ENCODE results near the gene AFG1L.
A peak's percentile ranks its signal among the peaks of the same experiment; 100 is the strongest.

DNA sequence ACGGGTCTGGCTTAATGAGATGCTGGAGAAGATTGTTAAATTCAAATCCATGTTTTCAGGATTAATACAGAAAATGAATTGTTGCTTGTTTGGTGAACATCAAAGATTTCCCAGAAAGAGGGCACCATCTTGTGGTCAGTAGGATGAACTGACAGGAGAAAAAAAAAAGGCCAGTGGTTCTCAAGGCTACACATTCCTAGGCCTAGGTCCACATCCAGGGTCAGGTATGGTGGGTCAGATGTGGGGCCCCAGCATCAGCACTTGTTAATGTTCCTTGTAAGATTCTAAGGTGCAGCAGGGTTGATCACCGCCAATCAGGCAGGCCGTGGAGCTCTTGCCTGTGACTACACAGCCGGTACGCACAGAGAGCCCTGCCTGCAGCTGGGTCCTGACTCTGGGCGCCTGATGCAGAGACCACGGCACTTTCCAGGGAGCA, 231.9 kb downstream of the AFG1L start:
- TF ChIP-seq, protein P1, sequence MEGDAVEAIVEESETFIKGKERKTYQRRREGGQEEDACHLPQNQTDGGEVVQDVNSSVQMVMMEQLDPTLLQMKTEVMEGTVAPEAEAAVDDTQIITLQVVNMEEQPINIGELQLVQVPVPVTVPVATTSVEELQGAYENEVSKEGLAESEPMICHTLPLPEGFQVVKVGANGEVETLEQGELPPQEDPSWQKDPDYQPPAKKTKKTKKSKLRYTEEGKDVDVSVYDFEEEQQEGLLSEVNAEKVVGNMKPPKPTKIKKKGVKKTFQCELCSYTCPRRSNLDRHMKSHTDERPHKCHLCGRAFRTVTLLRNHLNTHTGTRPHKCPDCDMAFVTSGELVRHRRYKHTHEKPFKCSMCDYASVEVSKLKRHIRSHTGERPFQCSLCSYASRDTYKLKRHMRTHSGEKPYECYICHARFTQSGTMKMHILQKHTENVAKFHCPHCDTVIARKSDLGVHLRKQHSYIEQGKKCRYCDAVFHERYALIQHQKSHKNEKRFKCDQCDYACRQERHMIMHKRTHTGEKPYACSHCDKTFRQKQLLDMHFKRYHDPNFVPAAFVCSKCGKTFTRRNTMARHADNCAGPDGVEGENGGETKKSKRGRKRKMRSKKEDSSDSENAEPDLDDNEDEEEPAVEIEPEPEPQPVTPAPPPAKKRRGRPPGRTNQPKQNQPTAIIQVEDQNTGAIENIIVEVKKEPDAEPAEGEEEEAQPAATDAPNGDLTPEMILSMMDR (IDR thresholded peaks at IDR 0.05; ENCODE audit: borderline replicate concordance, extremely low read depth, low read length, poor library complexity, severe bottlenecking) = peak; percentile 89
- TF ChIP-seq EZH2 (IDR thresholded peaks at IDR 0.05; ENCODE audit: borderline replicate concordance, low read depth, low read length, severe bottlenecking) = no peak
